Endodermal cell (in vitro differentiated cells): ENCODE data around the gene KCNG2. TPM values are rescaled to one million over a fixed set of nuclear protein-coding genes. Genes with fewer than 3 reads are reported as not detected.

ENCODE experiments used
- DNase-seq: peaks from one replicate; pipeline ENCODE4 v3.0.0-alpha.2; 2017
- H3K27ac ChIP-seq: 2 replicates; pipeline ENCODE4 v1.5.1; 2013; ENCODE audit warnings: mild to moderate bottlenecking, low read depth, low read length, moderate library complexity
- H3K27me3 ChIP-seq: 2 replicates; pipeline ENCODE4 v1.6.1; 2013; ENCODE audit warnings: mild to moderate bottlenecking, low read length, moderate library complexity; ENCODE audit not compliant: insufficient read depth, control insufficient read depth, poor library complexity, severe bottlenecking
- H3K36me3 ChIP-seq: 2 replicates; pipeline ENCODE4 v1.7.0; 2013; ENCODE audit warnings: mild to moderate bottlenecking, low read length, moderate library complexity; ENCODE audit not compliant: control insufficient read depth, insufficient read depth
- H3K4me1 ChIP-seq: one replicate; pipeline ENCODE4 v1.7.0; 2013; ENCODE audit warnings: low read length; ENCODE audit not compliant: control insufficient read depth, insufficient read depth
- H3K4me3 ChIP-seq: 2 replicates; pipeline ENCODE4 v1.5.1; 2013; ENCODE audit warnings: mild to moderate bottlenecking, low read length, moderate library complexity
- H3K9ac ChIP-seq: 2 replicates; pipeline ENCODE4 v1.6.1; 2013; ENCODE audit warnings: mild to moderate bottlenecking, low read length, moderate library complexity; ENCODE audit not compliant: poor library complexity, severe bottlenecking; ENCODE audit errors: extremely low read depth
- H3K9me3 ChIP-seq: 2 replicates; pipeline ENCODE4 v1.6.1; 2013; ENCODE audit warnings: mild to moderate bottlenecking, low read length, moderate library complexity; ENCODE audit not compliant: control insufficient read depth
- H3K27ac Mint-ChIP-seq: 2 replicates; pipeline ENCODE4 v1.8.0; 2020; ENCODE audit warnings: mixed read lengths
- H3K27me3 Mint-ChIP-seq: 2 replicates; pipeline ENCODE4 v1.8.0; 2021; ENCODE audit warnings: mild to moderate bottlenecking, mixed read lengths; ENCODE audit not compliant: insufficient read depth
- H3K36me3 Mint-ChIP-seq: 2 replicates; pipeline ENCODE4 v1.8.0; 2020; ENCODE audit warnings: low read depth, mixed read lengths
- H3K4me1 Mint-ChIP-seq: 2 replicates; pipeline ENCODE4 v1.8.0; 2020; ENCODE audit warnings: mixed read lengths
- H3K4me3 Mint-ChIP-seq: 2 replicates; pipeline ENCODE4 v1.8.0; 2020; ENCODE audit warnings: mild to moderate bottlenecking, moderate library complexity, mixed read lengths
- H3K9me3 Mint-ChIP-seq: 2 replicates; pipeline ENCODE4 v1.8.0; 2020; ENCODE audit warnings: mild to moderate bottlenecking, mixed read lengths
- CTCF ChIP-seq: fragments of 200-600 bp; sonication (generic); conservative IDR thresholded peaks from 2 replicates; pipeline ENCODE4 v1.5.0; 2021; ENCODE audit warnings: antibody characterized with exemption, mild to moderate bottlenecking
- WGBS, 2 experiments: methylation state at CpG; one replicate each; pipeline versions ENCODE4 v1.1.5 to v1.1.7; 2013; ENCODE audit warnings: missing lambda C conversion rate in 2 of 2, mixed read lengths in 1 of 2; ENCODE audit not compliant: insufficient coverage in 1 of 2, insufficient read length in 1 of 2; 5-methylcytosine and 5-hydroxymethylcytosine counted together
- total RNA-seq, 2 donors: library from RNA; stranded (reverse); fragmentation: NEBNext Ultra II Directional in 1 of 2; extraction: Animal tissue kit (Norgen Biotek cat#: 25700) in 1 of 2; gene quantifications; 2 replicates in 1 of 2; 3 replicates in 1 of 2; pipeline ENCODE4 v1.2.1, GENCODE V29; 2021

Gene KCNG2
- total RNA-seq, 2 donors from 2014 or later: not detected

GRCh38 chr18:79799619-79800370, 2.1 kb downstream of the KCNG2 start:
- no peaks in the 10 kb centered on the region for H3K9me3 ChIP-seq
- no peak overlapping the region for H3K4me3 ChIP-seq
- H3K4me1 ChIP-seq: no peaks in the 10 kb centered on the region
- no peak overlapping the region for H3K4me3 Mint-ChIP-seq
- peaks cover 71% of the 10 kb centered on the region for H3K27me3 ChIP-seq
- H3K27ac ChIP-seq: no peak overlapping the region
- H3K9me3 Mint-ChIP-seq: no peaks in the 10 kb centered on the region
- H3K36me3 ChIP-seq: no peaks in the 10 kb centered on the region
- peaks cover 7% of the 10 kb centered on the region for H3K4me1 Mint-ChIP-seq
- H3K27ac Mint-ChIP-seq: no peak overlapping the region
- H3K9ac ChIP-seq: no peak overlapping the region
- TF ChIP-seq CTCF: no peak
- 92 to 96% methylated on average over 24 to 30 of the region's 30 CpGs for WGBS, 2 experiments
- H3K27me3 Mint-ChIP-seq: peaks cover 51% of the 10 kb centered on the region
- no peak for DNase-seq
- no peaks in the 10 kb centered on the region for H3K36me3 Mint-ChIP-seq

GRCh38 chr18:79800371-79801180, 2.8 kb downstream of the KCNG2 start:
- Histone ChIP-seq H3K27ac (no peak overlapping the region), H3K9ac (no peak overlapping the region), H3K4me3 (no peak overlapping the region), H3K27me3 (peaks cover 66% of the 10 kb centered on the region), H3K9me3 (no peaks in the 10 kb centered on the region), H3K36me3 (no peaks in the 10 kb centered on the region), H3K4me1 (no peaks in the 10 kb centered on the region)
- WGBS, 2 experiments: 92 to 97% methylated on average over 32 to 39 of the region's 39 CpGs
- Mint-ChIP-seq H3K4me3 (no peak overlapping the region), H3K9me3 (no peaks in the 10 kb centered on the region), H3K36me3 (no peaks in the 10 kb centered on the region), H3K4me1 (peaks cover 7% of the 10 kb centered on the region), H3K27me3 (peaks cover 43% of the 10 kb centered on the region), H3K27ac (no peak overlapping the region)
- no peak for TF ChIP-seq CTCF
- DNase-seq: no peak

- Histone ChIP-seq H3K27me3 (peaks cover 60% of the 10 kb centered on the region), H3K36me3 (no peaks in the 10 kb centered on the region), H3K9me3 (no peaks in the 10 kb centered on the region), H3K4me3 (no peak overlapping the region), H3K4me1 (no peaks in the 10 kb centered on the region), H3K27ac (no peak overlapping the region), H3K9ac (no peak overlapping the region)
- H3K4me1 Mint-ChIP-seq: peaks cover 7% of the 10 kb centered on the region
- no peak overlapping the region for H3K4me3 Mint-ChIP-seq
- no peak for TF ChIP-seq CTCF
- H3K9me3 Mint-ChIP-seq: no peaks in the 10 kb centered on the region
- no peak overlapping the region for H3K27ac Mint-ChIP-seq
- no peaks in the 10 kb centered on the region for H3K36me3 Mint-ChIP-seq
- 93 to 94% methylated on average over 9 to 13 of the region's 13 CpGs for WGBS, 2 experiments
- DNase-seq: no peak
- peaks cover 39% of the 10 kb centered on the region for H3K27me3 Mint-ChIP-seq
Measured at GRCh38 chr18:79801217-79801616, 3.5 kb downstream of the KCNG2 start.
